GM23338 (cell line): ENCODE data around the gene ZNFX1. TPM values are rescaled to one million over a fixed set of nuclear protein-coding genes. Genes with fewer than 3 reads are reported as not detected.
A peak's percentile ranks its signal among the peaks of the same experiment; 100 is the strongest.

Experiments
- ATAC-seq: fragments of 200-7000 bp; cut with Tn5 transposase; 3 replicates; pipeline ENCODE4 v1.9.1; 2020
- DNase-seq: peaks from one replicate; pipeline ENCODE4 v3.0.0-alpha.2; 2015; ENCODE audit warnings: low spot score
- H2AFZ ChIP-seq: fragments of 200-600 bp; sonication (generic); 2 replicates; pipeline ENCODE4 v1.8.0; 2016; ENCODE audit warnings: antibody characterized with exemption, mild to moderate bottlenecking, moderate library complexity
- H3F3A ChIP-seq: fragments of 200-600 bp; sonication (generic); replicated peaks from 2 replicates; pipeline ENCODE4 v1.8.0; 2017; ENCODE audit warnings: antibody characterized with exemption, mixed run types, low read depth
- H3K27ac ChIP-seq: fragments of 200-600 bp; sonication (generic); 2 replicates; pipeline ENCODE4 v1.6.1; 2016; ENCODE audit warnings: low read depth
- H3K27me3 ChIP-seq: fragments of 200-600 bp; sonication (generic); 2 replicates; pipeline ENCODE4 v1.8.0; 2016; ENCODE audit warnings: mild to moderate bottlenecking, mixed run types, moderate library complexity; ENCODE audit not compliant: insufficient read depth
- H3K36me3 ChIP-seq: fragments of 200-600 bp; sonication (generic); 2 replicates; pipeline ENCODE4 v1.8.0; 2016; ENCODE audit warnings: mild to moderate bottlenecking; ENCODE audit not compliant: insufficient read depth
- H3K4me1 ChIP-seq: fragments of 200-600 bp; sonication (generic); 2 replicates; pipeline ENCODE4 v1.8.0; 2016; ENCODE audit warnings: mild to moderate bottlenecking, moderate library complexity; ENCODE audit not compliant: insufficient read depth
- H3K4me2 ChIP-seq: fragments of 200-600 bp; sonication (generic); 2 replicates; pipeline ENCODE4 v1.7.1; 2017; ENCODE audit warnings: mixed run types
- H3K4me3 ChIP-seq: fragments of 200-600 bp; sonication (generic); 2 replicates; pipeline ENCODE4 v1.6.1; 2016; ENCODE audit warnings: mixed run types
- H3K79me2 ChIP-seq: fragments of 200-600 bp; sonication (generic); replicated peaks from 2 replicates; pipeline ENCODE4 v1.8.0; 2017; ENCODE audit warnings: mild to moderate bottlenecking; ENCODE audit not compliant: insufficient read depth
- H3K9me2 ChIP-seq: fragments of 200-600 bp; sonication (generic); 2 replicates; pipeline ENCODE4 v1.8.0; 2017; ENCODE audit not compliant: insufficient read depth
- H4K20me1 ChIP-seq: fragments of 200-600 bp; sonication (generic); replicated peaks from 2 replicates; pipeline ENCODE4 v1.8.0; 2017; ENCODE audit warnings: mild to moderate bottlenecking; ENCODE audit not compliant: insufficient read depth
- H3K27ac Mint-ChIP-seq: 2 replicates; pipeline ENCODE4 v1.8.0; 2020; ENCODE audit warnings: inconsistent platforms, mild to moderate bottlenecking, moderate library complexity, mixed read lengths
- H3K27me3 Mint-ChIP-seq: 3 replicates; pipeline ENCODE4 v1.8.0; 2022; ENCODE audit warnings: low read depth, mild to moderate bottlenecking, moderate library complexity, mixed read lengths, inconsistent platforms; ENCODE audit not compliant: insufficient read depth, poor library complexity
- H3K36me3 Mint-ChIP-seq: 3 replicates; pipeline ENCODE4 v1.8.0; 2021; ENCODE audit warnings: low read depth, mild to moderate bottlenecking, inconsistent platforms, moderate library complexity, mixed read lengths
- H3K4me1 Mint-ChIP-seq: 3 replicates; pipeline ENCODE4 v1.8.0; 2020; ENCODE audit warnings: mild to moderate bottlenecking, inconsistent platforms, mixed read lengths
- H3K4me3 Mint-ChIP-seq: 3 replicates; pipeline ENCODE4 v1.8.0; 2021; ENCODE audit warnings: moderate library complexity, mild to moderate bottlenecking, inconsistent platforms, mixed read lengths
- H3K9me3 Mint-ChIP-seq: 3 replicates; pipeline ENCODE4 v1.8.0; 2020; ENCODE audit warnings: moderate library complexity, mild to moderate bottlenecking, inconsistent platforms, mixed read lengths
- CREB1 ChIP-seq: fragments of 250-450 bp; sonication (Bioruptor Pico); IDR thresholded peaks from 2 replicates; pipeline ENCODE4 v1.5.0; 2020; ENCODE audit warnings: low read depth, mild to moderate bottlenecking, moderate library complexity
- CTCF ChIP-seq, 2 experiments: fragments of 200-600 bp in 1 of 2; sonication (generic) in 1 of 2; conservative IDR thresholded peaks; 2 replicates each; pipeline versions ENCODE4 v1.5.1 to v1.6.1; 2016 to 2017; ENCODE audit warnings: antibody characterized with exemption in 2 of 2, low read depth in 2 of 2, mild to moderate bottlenecking in 2 of 2, moderate library complexity in 1 of 2
- ETS1 ChIP-seq: IDR thresholded peaks from 2 replicates; pipeline ENCODE4 v1.6.1; 2016; ENCODE audit warnings: antibody characterized with exemption
- EZH2 ChIP-seq: fragments of 200-600 bp; sonication (generic); IDR thresholded peaks from one replicate; pipeline ENCODE4 v1.8.0; 2017; ENCODE audit warnings: antibody characterized with exemption, mild to moderate bottlenecking, low read depth; ENCODE audit not compliant: unreplicated experiment
- EZH2phosphoT487 ChIP-seq: fragments of 200-600 bp; sonication (generic); IDR thresholded peaks from one replicate; pipeline ENCODE4 v1.8.1; 2018; ENCODE audit warnings: antibody characterized with exemption; ENCODE audit not compliant: unreplicated experiment
- NANOG ChIP-seq: IDR thresholded peaks from 2 replicates; pipeline ENCODE4 v1.6.1; 2016; ENCODE audit warnings: antibody characterized with exemption, borderline replicate concordance
- POLR2AphosphoS5 ChIP-seq: IDR thresholded peaks from 2 replicates; pipeline ENCODE4 v1.6.1; 2016; ENCODE audit warnings: antibody characterized with exemption, low read depth
- REST ChIP-seq: IDR thresholded peaks from one replicate; pipeline ENCODE4 v1.6.1; 2018; ENCODE audit warnings: antibody characterized with exemption; ENCODE audit not compliant: unreplicated experiment
- STAT1 ChIP-seq: IDR thresholded peaks from one replicate; pipeline ENCODE4 v1.6.1; 2016; ENCODE audit warnings: antibody characterized with exemption; ENCODE audit not compliant: unreplicated experiment
- ZNF114 ChIP-seq: fragments of 250-450 bp; sonication (Bioruptor Pico); IDR thresholded peaks from 2 replicates; pipeline ENCODE4 v1.5.0; 2020; ENCODE audit warnings: mild to moderate bottlenecking, moderate library complexity
- ZNF331 ChIP-seq: fragments of 250-450 bp; sonication (Bioruptor Pico); IDR thresholded peaks from 2 replicates; pipeline ENCODE4 v1.5.0; 2020; ENCODE audit warnings: low read depth, mild to moderate bottlenecking, moderate library complexity
- ZNF462 ChIP-seq: fragments of 250-450 bp; sonication (Bioruptor Pico); IDR thresholded peaks from 2 replicates; pipeline ENCODE4 v1.5.0; 2020; ENCODE audit warnings: mild to moderate bottlenecking, moderate library complexity
- long read RNA-seq: library from polyadenylated mRNA; unstranded; transcript quantifications from one replicate; pipeline ENCODE4 v2.0.0, GENCODE V29; 2020; ENCODE audit not compliant: unreplicated experiment
- polyA plus RNA-seq: library from polyadenylated mRNA; unstranded; fragments of >200 nt; fragmentation: Nextera tagmentation; extraction: Ambion mirVana; gene quantifications from 2 replicates; pipeline ENCODE4 v1.2.1, GENCODE V29; 2016
- total RNA-seq: library from RNA; depleted of rRNA; stranded (reverse); fragments of >200 nt; shearing (Covaris generic); gene quantifications from 2 replicates; pipeline ENCODE4 v1.2.3, GENCODE V29; 2014; rRNA removed

The ZNFX1 gene
- total RNA-seq (11.1 and 12.1 TPM in 2 replicates), polyA plus RNA-seq (6.1 and 6.2 TPM in 2 replicates)
- long read RNA-seq, partial matches to known transcripts, result 1 of 2 reads
- long read RNA-seq, other reads (novel, unspliced or antisense), result 1 of 2 reads

GRCh38 chr20:49278036-49278817 lies at the start of gene ZNFX1:
TSS of gene ZNFX1 (minus strand) at chr20:49278057. CDS start at chr20:49275839, 2,218 bp downstream.
- TF ChIP-seq NANOG (no peak), ETS1 (peak; percentile 84), CTCF (conservative IDR thresholded peaks at IDR 0.05; ENCODE audit: low read depth in 2 of 2) (no peak), REST (no peak), EZH2phosphoT487 (no peak), STAT1 (no peak), ZNF331 (CRISPR knock-in tag) (no peak), CREB1 (CRISPR knock-in tag) (peak; percentile 57), EZH2 (no peak), ZNF462 (CRISPR knock-in tag) (no peak), ZNF114 (CRISPR knock-in tag) (no peak), POLR2AphosphoS5 (peak; percentile 100)
- peak within 1 kb of the TSS; percentile 100 for H3K4me3 ChIP-seq
- peak within 1 kb of the TSS; percentile 82; the same call in 1 of the 2 replicates for H2AFZ ChIP-seq
- Mint-ChIP-seq H3K36me3 (peaks cover 78% of the 10 kb centered on the region), H3K4me1 (peaks cover 36% of the 10 kb centered on the region), H3K9me3 (peaks cover 54% of the 10 kb centered on the region), H3K27me3 (peaks cover 50% of the 10 kb centered on the region), H3K27ac (peak within 1 kb of the TSS; percentile 99), H3K4me3 (peak within 1 kb of the TSS; percentile 100)
- ATAC-seq (peak; percentile 85), DNase-seq (peak; percentile 99)
- no peaks in the 10 kb centered on the region for H3K27me3 ChIP-seq
- H3K9me2 ChIP-seq, result 0 out of 2 replicates have a peak, but pooled peaks cover 4% of the 10 kb centered on the region
- H3F3A ChIP-seq, result peaks cover 53% of the 10 kb centered on the region
- H3K4me2 ChIP-seq, result peak within 1 kb of the TSS; percentile 85
- H3K36me3 ChIP-seq, result peaks cover 59% of the 10 kb centered on the region
- peaks cover 75% of the 10 kb centered on the region for H3K79me2 ChIP-seq
- H4K20me1 ChIP-seq, result peaks cover 42% of the 10 kb centered on the region
- peaks cover 24% of the 10 kb centered on the region for H3K4me1 ChIP-seq
- peak within 1 kb of the TSS; percentile 94 for H3K27ac ChIP-seq
